DMS114 treated with DMSO at 0.1 percent for 48 hours (cell line): ENCODE data around the gene NAA35.
"Not testable (repeated sequence)": the region's sequence is repeated elsewhere in the genome, so short reads cannot be mapped to it uniquely, and the experiment has no call there.

Experiments
- DNase-seq: peaks from one replicate; lab custom pipeline; 2025; ENCODE audit not compliant: unreplicated experiment; lab: John Stamatoyannopoulos, UW

The NAA35 gene

DNA sequence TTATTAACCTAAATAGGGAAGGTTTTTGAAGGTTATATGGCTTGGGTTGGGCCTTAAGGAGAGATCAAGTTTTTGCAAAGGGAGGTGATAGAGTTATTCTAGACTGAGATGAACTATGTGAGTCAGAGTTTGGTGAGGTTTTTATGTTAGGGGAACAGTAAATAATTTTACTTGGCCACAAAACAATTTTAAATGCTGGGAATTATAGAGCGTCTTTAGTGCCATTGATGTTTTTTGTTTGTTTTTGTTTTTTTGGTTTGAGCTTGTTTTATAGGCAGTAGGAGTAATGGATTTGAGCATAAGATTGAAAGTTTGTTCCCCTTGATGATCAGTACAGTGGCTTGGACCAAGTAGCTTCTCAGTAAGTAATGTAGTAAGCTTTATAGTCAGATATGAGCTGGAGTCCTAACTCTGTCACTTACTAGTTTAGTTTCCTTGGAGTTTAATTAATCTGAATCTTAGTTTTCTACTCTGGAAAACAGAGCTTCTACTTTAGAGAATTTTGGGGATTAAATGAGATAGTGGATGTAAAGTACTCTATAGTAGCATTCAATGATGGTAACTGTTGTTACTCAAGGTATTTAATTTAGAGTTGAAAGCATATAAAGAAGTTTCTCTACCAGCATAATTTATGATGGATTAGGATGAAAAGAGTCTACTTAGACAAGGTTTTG is 2.9 kb downstream of the NAA35 start:
- DNase-seq, result no peak

- DNase-seq, result no peak
Measured at GRCh38 chr9:85944672-85945071, 3.7 kb downstream of the NAA35 start.

DNA sequence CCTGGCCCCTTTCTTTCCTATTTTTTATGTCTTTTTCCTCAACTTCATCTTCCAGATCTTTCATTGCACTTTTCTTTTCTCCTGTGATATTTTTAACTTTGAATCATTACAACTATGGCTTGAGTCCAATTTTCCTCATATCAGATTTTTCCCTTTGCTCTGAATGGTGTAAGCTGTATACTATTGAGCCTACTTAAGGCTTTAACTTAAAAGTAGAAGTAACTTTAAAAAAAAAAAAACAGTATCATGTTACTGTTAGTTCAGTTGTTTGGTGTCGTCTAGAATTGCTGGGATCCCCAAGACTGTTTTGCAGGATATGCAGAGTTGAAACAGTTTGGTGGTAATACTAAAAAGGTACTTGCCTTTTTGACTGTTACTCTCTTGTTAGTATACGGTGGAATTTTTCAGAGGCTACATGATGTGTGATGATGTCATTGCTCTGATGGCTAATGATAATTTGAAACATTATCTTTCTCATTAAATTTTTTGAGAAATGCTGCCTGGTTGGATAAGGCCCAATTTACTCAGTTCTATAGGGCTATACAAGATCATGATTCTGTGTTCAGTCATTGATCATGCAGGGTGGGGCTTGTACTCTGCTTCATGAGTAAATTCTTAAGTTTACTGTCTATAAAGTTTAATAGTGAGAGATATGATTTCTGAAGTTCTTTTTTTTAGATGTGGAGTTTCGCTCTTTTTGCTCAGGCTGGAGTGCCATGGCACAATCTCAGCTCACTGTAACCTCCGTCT is 8.8 kb downstream of the NAA35 start:
- DNase-seq, result no peak

DNA sequence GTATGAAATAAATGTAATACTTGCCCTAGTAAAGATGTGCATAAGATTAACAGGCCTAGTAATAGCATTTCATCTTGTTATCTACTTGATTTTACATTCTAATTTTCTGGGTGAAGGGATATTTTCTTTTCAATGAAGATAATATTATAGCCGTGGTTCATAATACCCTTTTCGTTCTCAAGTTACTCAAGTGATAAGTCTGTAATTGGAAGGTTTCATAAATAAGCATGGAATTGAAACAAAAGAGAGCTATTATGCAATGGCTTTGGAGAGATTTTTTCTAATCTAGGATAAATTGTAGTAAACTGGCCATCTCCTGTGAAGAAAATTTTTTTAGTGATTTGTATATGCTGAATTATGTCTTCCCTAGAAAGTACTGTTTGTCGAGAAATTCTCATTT is 19.0 kb downstream of the NAA35 start:
- DNase-seq, result no peak

DNA sequence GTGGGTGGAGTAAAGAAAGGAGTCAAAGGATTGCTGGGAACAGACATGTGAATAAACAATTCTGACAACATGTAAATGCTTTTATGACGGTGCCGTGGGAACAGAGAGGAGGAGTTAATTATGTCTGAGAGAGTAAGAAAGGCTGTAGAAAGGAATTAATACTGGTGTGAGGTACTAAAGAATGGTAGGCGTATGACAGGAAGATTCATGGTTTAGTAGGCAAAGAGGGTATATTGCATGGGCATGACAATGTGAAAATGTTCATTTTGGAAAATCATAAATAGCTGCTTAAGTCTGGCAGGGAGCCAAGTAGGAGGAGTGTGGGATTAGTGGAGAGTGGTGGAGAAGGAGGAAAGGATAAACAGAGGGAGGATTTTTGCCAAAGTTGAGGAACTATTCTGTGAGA is 19.7 kb downstream of the NAA35 start:
- DNase-seq, result no peak

- DNase-seq, result no peak
Measured at GRCh38 chr9:85964526-85964925, 23.6 kb downstream of the NAA35 start.

DNA sequence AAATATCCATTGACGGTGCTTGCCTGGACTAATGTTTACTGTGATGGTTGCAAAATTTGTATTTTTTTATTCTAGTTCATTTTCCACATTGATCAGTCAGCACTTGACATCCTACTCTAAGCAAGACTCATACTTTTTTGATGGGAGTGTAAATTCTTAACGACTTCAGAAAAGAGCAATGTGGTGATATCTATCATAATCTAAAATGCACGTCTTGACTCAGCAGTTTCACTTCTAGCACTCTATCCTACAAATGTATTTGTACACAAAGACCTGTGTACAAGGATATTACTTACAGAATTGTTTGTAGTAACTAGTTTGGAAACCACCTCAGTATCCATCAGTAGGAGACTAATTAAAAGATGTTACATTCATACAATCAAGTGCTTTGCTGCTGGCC is 24.0 kb downstream of the NAA35 start:
- DNase-seq, result no peak

- DNase-seq, result no peak
Measured at GRCh38 chr9:85969727-85970126, 28.8 kb downstream of the NAA35 start.

DNA sequence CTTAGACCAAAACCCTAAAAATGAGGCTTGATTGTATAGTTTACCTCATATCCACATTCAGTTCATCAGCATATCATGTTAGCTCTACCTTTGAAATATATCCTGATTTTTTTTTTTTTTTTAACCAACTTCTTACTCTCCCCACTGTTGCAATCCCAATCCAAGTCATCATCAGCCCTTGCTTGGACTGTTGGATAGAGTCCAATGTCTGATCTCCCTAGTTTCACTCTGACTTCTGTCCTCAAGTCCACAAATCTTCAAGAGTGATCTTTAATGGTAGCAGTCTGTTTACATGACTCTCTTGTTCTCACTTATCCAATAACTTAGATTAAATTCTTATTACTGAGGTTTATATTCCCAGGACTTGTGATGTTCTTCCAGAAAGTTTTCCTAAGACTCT is 30.8 kb downstream of the NAA35 start:
- DNase-seq, result no peak

GRCh38 chr9:85973238-85973637 is 32.3 kb downstream of the NAA35 start:
- no peak for DNase-seq

DNA sequence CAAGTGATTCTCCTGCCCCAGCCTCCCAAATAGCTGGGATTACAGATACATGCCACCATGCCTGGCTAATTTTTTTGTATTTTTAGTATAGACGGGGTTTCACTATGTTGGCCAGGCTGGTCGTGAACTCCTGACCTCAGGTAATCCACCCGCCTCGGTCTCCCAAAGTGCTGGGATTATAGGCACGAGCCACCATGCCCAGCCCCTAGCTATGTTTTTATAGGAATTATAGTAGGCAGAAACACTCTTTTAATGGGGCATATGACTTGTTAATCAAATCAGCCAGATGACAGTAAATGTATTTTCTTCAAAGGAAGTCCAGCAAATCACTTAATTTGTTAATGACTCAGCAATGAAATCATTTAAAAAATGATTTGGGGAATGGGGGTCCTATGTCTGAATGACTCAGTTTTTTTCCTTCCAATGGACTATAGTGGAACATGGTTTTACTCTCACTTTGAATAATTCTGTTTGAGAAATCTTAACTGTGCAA is 33.2 kb downstream of the NAA35 start:
- DNase-seq, result not testable (repeated sequence)

- DNase-seq, result no peak
Measured at GRCh38 chr9:85978496-85978895, 37.5 kb downstream of the NAA35 start.

DNA sequence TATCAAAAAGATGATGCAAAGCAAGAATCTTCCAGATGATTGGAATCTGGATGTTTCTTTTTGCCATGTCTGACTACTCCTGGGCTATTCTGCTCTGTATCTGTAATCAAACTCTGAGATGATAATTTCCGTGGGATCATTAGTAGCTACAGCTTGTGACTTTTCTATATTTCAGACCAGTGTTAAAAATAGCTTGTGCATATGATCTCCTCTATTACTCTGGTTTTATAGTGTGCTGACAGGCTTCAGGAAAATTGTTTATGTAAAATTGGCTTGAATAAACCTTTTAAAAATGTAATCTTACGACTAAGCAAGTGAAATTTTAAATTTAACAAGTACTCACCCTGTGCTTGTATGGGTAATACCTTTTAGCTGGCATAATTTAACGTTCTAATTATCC is 40.4 kb downstream of the NAA35 start:
- no peak for DNase-seq

DNA sequence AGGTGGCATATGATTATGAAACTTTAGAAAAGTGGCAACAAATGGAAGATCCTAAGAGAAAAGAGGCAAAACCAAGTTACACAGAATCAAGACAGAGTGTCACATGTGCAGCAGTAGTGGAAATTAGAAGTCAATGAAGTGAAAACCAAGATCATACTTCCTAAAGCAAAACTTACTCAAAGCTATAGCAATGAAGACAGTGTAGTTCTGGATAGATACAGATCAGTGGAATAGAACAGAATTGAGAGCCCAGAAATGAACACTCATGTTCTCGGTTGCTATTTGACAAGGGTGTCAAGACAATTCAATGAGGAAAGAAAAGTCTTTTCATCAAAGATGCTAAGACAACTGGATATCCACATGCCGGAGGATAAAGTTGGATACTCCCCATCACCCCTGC is 43.5 kb downstream of the NAA35 start:
- DNase-seq, result no peak

- DNase-seq, result no peak
Measured at GRCh38 chr9:85987236-85987635, 46.3 kb downstream of the NAA35 start.

DNA sequence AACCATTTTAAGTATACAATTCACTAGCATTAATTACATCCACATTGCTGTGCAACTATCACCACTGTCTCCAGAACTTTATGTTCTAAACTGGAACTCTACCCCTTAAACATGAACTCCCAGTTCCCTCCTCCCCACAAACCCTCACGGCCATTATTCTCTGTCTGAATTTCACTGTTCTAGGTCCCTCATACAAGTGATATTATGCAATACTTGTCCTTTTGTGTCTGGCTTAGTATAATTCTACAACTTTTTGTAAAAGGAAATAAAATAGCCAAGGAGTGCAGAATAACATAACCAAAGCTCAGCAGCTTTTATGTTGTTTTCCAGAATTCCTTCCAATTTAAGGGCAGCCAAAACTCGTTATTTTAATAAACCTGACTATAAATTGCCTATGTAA is 53.2 kb downstream of the NAA35 start:
- no peak for DNase-seq

DNA sequence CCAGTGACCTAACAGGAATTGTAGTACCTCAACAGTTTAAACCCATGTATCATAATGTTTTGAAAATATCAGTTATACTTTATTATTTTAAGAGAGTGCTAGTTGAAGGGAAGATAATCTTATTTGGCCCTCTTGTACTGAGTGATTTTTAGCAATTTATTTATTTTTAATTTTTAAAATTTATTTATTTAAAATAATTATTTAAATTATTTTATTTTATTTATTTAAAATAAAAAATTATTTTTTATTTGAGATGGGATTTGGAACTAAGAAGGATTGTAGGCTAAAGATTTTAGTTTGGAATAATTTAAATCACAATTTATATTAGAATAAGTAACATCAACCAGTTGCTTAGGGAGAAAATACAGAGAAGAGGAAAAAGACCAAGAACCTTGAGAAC is 54.2 kb downstream of the NAA35 start:
- DNase-seq, result no peak

DNA sequence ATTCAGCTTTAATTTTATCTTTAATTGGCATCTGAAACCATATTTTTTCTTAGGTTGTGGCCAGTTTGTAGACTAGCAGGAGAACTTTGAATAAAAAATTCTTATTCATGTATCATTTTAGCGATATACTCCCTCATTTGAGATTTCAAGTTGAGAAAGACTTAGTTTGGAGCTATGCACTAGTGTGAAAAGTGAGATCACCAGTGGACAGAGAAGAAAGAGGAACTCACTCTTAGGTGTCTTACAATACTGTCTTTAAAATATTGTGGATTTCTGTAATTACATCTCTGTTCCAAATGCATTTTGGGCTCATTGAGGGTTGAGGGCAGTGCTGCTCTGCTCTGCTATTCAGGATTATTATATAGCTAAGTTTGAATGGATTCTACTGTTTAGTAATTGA is 54.7 kb downstream of the NAA35 start:
- DNase-seq, result no peak

GRCh38 chr9:86005253-86005775 is 64.4 kb downstream of the NAA35 start:
- no peak for DNase-seq

GRCh38 chr9:86009133-86009532 is 68.2 kb downstream of the NAA35 start:
- no peak for DNase-seq

DNA sequence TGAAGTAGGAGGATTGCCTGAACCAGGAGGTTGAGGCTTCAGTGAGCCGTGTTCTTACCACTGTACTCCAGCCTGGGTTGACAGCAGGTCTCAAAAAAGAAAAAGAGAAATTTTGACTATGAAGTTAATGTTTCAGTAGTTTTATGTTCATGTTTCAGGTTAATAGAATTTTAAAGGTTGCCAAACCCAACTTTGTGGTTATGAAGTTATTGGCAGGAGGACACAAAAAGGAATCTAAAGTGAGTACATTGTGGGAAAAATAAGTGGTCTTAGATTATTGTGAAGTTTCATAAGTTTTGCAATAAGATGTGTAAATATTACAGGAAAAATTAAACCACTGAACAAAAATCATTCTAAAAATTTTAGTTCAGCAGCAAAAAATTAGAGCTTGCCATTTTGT is 79.8 kb downstream of the NAA35 start:
- DNase-seq, result no peak

GRCh38 chr9:86021166-86021565 is 80.2 kb downstream of the NAA35 start:
- DNase-seq, result no peak
